PC-3 (cell line): ENCODE measurements around the gene MDH2. TPM values are rescaled to one million over a fixed set of nuclear protein-coding genes. Genes with fewer than 3 reads are reported as not detected.
"Not testable (repeated sequence)": the region's sequence is repeated elsewhere in the genome, so short reads cannot be mapped to it uniquely, and the experiment has no call there.

Source experiments
- ATAC-seq: fragments of 200-7000 bp; cut with Tn5 transposase; 2 replicates; pipeline ENCODE4 v1.9.1; 2020; ENCODE audit warnings: mild to moderate bottlenecking, moderate library complexity
- BruUV-seq: library from RNA; stranded (reverse); fragments of 400-500 nt; replicated peaks from 2 replicates; lab custom pipeline; 2021; lab: Mats Ljungman, UMichigan
- CTCF ChIA-PET: fragments of 300-600 bp; sonication (Branson Sonifier 250); formaldehyde crosslinking; loops from one replicate; lab custom pipeline; 2022; ENCODE audit warnings: antibody characterized with exemption; lab: Charles Lee
- POLR2A ChIA-PET: fragments of 300-600 bp; sonication (Branson Sonifier 250); formaldehyde crosslinking; loops from one replicate; lab custom pipeline; 2022; ENCODE audit warnings: antibody characterized with exemption; ENCODE audit not compliant: unreplicated experiment; lab: Charles Lee
- DNase-seq: peaks from one replicate; pipeline ENCODE4 v3.0.0-alpha.2; 2015
- H2AFZ ChIP-seq: fragments of 300-600 bp; sonication (generic); 2 replicates; pipeline ENCODE4 v1.6.0; 2016; ENCODE audit warnings: antibody characterized with exemption, low read length
- H3F3A ChIP-seq: fragments of 300-600 bp; sonication (generic); one replicate; pipeline ENCODE4 v1.6.0; 2017; ENCODE audit warnings: antibody characterized with exemption, low read length, control low read depth, mild to moderate bottlenecking; ENCODE audit not compliant: unreplicated experiment
- H3K27ac ChIP-seq: fragments of 300-600 bp; sonication (generic); 2 replicates; pipeline ENCODE4 v1.5.1; 2016; ENCODE audit warnings: mild to moderate bottlenecking, low read length
- H3K27me3 ChIP-seq: fragments of 300-600 bp; sonication (generic); 2 replicates; pipeline ENCODE4 v1.6.1; 2016; ENCODE audit warnings: low read length, mixed read lengths
- H3K36me3 ChIP-seq: fragments of 300-600 bp; sonication (generic); 2 replicates; pipeline ENCODE4 v1.6.1; 2016; ENCODE audit warnings: low read depth, mixed run types, low read length, mixed read lengths
- H3K4me1 ChIP-seq: fragments of 300-600 bp; sonication (generic); 2 replicates; pipeline ENCODE4 v1.5.1; 2016; ENCODE audit warnings: low read length; ENCODE audit not compliant: insufficient read depth
- H3K4me2 ChIP-seq: fragments of 300-600 bp; sonication (generic); 2 replicates; pipeline ENCODE4 v1.6.0; 2016; ENCODE audit warnings: low read length
- H3K4me3 ChIP-seq: fragments of 300-600 bp; sonication (generic); 2 replicates; pipeline ENCODE4 v1.5.1; 2016; ENCODE audit warnings: mild to moderate bottlenecking, low read length, mixed read lengths
- H3K79me2 ChIP-seq: fragments of 300-600 bp; sonication (generic); 2 replicates; pipeline ENCODE4 v1.6.1; 2017; ENCODE audit warnings: low read length, mixed read lengths
- H3K9ac ChIP-seq: fragments of 300-600 bp; sonication (generic); 2 replicates; pipeline ENCODE4 v1.6.0; 2016; ENCODE audit warnings: mild to moderate bottlenecking, low read length
- H3K9me2 ChIP-seq: fragments of 300-600 bp; sonication (generic); replicated peaks from 2 replicates; pipeline ENCODE4 v1.6.1; 2016; ENCODE audit warnings: mixed run types, low read length, mixed read lengths
- H3K9me3 ChIP-seq: fragments of 300-600 bp; sonication (generic); 2 replicates; pipeline ENCODE4 v1.6.1; 2016; ENCODE audit warnings: low read length, mixed read lengths
- H4K20me1 ChIP-seq: fragments of 300-600 bp; sonication (generic); 2 replicates; pipeline ENCODE4 v1.6.1; 2016; ENCODE audit warnings: low read length, mixed read lengths
- EZH2 ChIP-seq: fragments of 300-600 bp; sonication (generic); IDR thresholded peaks from one replicate; pipeline ENCODE4 v1.6.1; 2017; ENCODE audit warnings: antibody characterized with exemption, mild to moderate bottlenecking, low read length; ENCODE audit not compliant: unreplicated experiment
- EZH2phosphoT487 ChIP-seq: fragments of 300-600 bp; sonication (generic); IDR thresholded peaks from 2 replicates; pipeline ENCODE4 v1.6.1; 2018; ENCODE audit warnings: mild to moderate bottlenecking, antibody characterized with exemption, low read length, borderline replicate concordance
- intact Hi-C: fragments of 100-400 bp; cut with micrococcal nuclease; formaldehyde crosslinking; loops from 2 replicates; pipeline ENCODE4 v1.9.0; 2023
- total RNA-seq: library from RNA; depleted of rRNA; stranded (reverse); fragments of >200 nt; gene quantifications from 2 replicates; pipeline ENCODE4 v1.2.3, GENCODE V29; 2014
- TF ChIP-seq, protein P1 (sequence below): fragments of 300-600 bp; sonication (generic); conservative IDR thresholded peaks from 2 replicates; pipeline ENCODE4 v1.5.1; 2017; ENCODE audit warnings: antibody characterized with exemption, low read depth, mild to moderate bottlenecking, low read length

MDH2 gene
- total RNA-seq, 1 experiment from 2014 or later = 174 TPM

GRCh38 chr7:76076995-76077394 lies 29.1 kb downstream of the MDH2 start:
- ATAC-seq = no peak
- POLR2A ChIA-PET = no interaction called here

DNA sequence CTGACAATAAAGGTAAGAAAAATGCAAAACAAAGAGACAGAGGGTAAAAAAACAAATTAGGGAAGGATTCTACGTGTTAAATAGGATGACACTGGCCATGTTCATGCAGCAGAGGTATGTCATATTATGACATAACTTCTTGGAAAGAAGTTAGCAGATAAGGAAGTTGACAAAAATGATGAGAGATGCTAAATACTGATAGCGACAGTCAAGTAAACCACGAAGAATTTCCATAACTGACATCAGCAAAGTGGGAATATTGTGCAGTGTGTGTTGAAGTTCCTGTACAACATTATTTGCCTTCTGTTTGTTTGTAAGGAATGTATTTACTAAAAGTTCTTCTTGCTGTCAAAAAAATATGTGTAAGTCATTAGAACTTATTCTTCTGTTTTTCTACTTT lies 29.5 kb downstream of the MDH2 start:
- no peak for DNase-seq
- H3K27ac ChIP-seq = no peak overlapping the region
- no peak overlapping the region for H3K9ac ChIP-seq
- H3K36me3 ChIP-seq = no peaks in the 10 kb centered on the region
- BruUV-seq = no TSS peak
- H3F3A ChIP-seq = no peaks in the 10 kb centered on the region
- no peak for ATAC-seq
- TF ChIP-seq, protein P1, sequence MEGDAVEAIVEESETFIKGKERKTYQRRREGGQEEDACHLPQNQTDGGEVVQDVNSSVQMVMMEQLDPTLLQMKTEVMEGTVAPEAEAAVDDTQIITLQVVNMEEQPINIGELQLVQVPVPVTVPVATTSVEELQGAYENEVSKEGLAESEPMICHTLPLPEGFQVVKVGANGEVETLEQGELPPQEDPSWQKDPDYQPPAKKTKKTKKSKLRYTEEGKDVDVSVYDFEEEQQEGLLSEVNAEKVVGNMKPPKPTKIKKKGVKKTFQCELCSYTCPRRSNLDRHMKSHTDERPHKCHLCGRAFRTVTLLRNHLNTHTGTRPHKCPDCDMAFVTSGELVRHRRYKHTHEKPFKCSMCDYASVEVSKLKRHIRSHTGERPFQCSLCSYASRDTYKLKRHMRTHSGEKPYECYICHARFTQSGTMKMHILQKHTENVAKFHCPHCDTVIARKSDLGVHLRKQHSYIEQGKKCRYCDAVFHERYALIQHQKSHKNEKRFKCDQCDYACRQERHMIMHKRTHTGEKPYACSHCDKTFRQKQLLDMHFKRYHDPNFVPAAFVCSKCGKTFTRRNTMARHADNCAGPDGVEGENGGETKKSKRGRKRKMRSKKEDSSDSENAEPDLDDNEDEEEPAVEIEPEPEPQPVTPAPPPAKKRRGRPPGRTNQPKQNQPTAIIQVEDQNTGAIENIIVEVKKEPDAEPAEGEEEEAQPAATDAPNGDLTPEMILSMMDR = no peak
- no peak for TF ChIP-seq EZH2phosphoT487
- TF ChIP-seq EZH2 = no peak
- no peak overlapping the region for H2AFZ ChIP-seq
- POLR2A ChIA-PET = no interaction called here
- H4K20me1 ChIP-seq = no peaks in the 10 kb centered on the region
- no peak overlapping the region for H3K4me3 ChIP-seq
- no peaks in the 10 kb centered on the region for H3K9me3 ChIP-seq
- H3K4me1 ChIP-seq = peaks cover 6% of the 10 kb centered on the region; the same call in 1 of the 2 replicates
- H3K79me2 ChIP-seq = no peaks in the 10 kb centered on the region
- CTCF ChIA-PET = no interaction called here
- H3K27me3 ChIP-seq = no peaks in the 10 kb centered on the region
- intact Hi-C loops = no loop called here
- H3K4me2 ChIP-seq = no peak overlapping the region
- no peaks in the 10 kb centered on the region for H3K9me2 ChIP-seq

More at GRCh38 chr7:76076995-76077394, 29.1 kb downstream of the MDH2 start:
- no peak overlapping the region for H3K27ac ChIP-seq
- no peaks in the 10 kb centered on the region for H3K27me3 ChIP-seq
- CTCF ChIA-PET = no interaction called here
- intact Hi-C loops = no loop called here
- no peak overlapping the region for H2AFZ ChIP-seq
- H3K9me3 ChIP-seq = no peaks in the 10 kb centered on the region
- TF ChIP-seq EZH2 = no peak
- no peak for TF ChIP-seq EZH2phosphoT487
- TF ChIP-seq, protein P1 = no peak
- H3K4me3 ChIP-seq = no peak overlapping the region
- no TSS peak for BruUV-seq
- no peaks in the 10 kb centered on the region for H3K9me2 ChIP-seq
- no peaks in the 10 kb centered on the region for H3F3A ChIP-seq
- H3K9ac ChIP-seq = no peak overlapping the region
- DNase-seq = no peak
- peaks cover 6% of the 10 kb centered on the region; the same call in 1 of the 2 replicates for H3K4me1 ChIP-seq
- H3K4me2 ChIP-seq = no peak overlapping the region
- no peaks in the 10 kb centered on the region for H4K20me1 ChIP-seq
- H3K79me2 ChIP-seq = no peaks in the 10 kb centered on the region
- no peaks in the 10 kb centered on the region for H3K36me3 ChIP-seq

- H3K36me3 ChIP-seq = no peaks in the 10 kb centered on the region
- ChIA-PET POLR2A (no interaction called here), CTCF (no interaction called here)
- no peaks in the 10 kb centered on the region for H3K9me2 ChIP-seq
- H4K20me1 ChIP-seq = no peaks in the 10 kb centered on the region
- no peak for ATAC-seq
- peaks cover 20% of the 10 kb centered on the region for H3K4me1 ChIP-seq
- no peaks in the 10 kb centered on the region for H3K27me3 ChIP-seq
- H3K4me3 ChIP-seq = no peak overlapping the region
- no peak overlapping the region for H3K9ac ChIP-seq
- H3K79me2 ChIP-seq = no peaks in the 10 kb centered on the region
- no peaks in the 10 kb centered on the region for H3K9me3 ChIP-seq
- no peaks in the 10 kb centered on the region for H3F3A ChIP-seq
- no TSS peak for BruUV-seq
- no peak for TF ChIP-seq EZH2phosphoT487
- TF ChIP-seq EZH2 = no peak
- TF ChIP-seq, protein P1 = no peak
- H3K27ac ChIP-seq = no peak overlapping the region
- H2AFZ ChIP-seq = no peak overlapping the region
- DNase-seq = no peak
- H3K4me2 ChIP-seq = no peak overlapping the region
- intact Hi-C loops = no loop called here
Measured at GRCh38 chr7:76080204-76080603, 32.3 kb downstream of the MDH2 start.

GRCh38 chr7:76084115-76084514 lies 36.2 kb downstream of the MDH2 start:
- H3K36me3 ChIP-seq, H3F3A ChIP-seq, BruUV-seq, intact Hi-C loops, H4K20me1 ChIP-seq, H3K9ac ChIP-seq, H3K79me2 ChIP-seq, H3K9me2 ChIP-seq, H3K4me2 ChIP-seq, H3K27me3 ChIP-seq, POLR2A ChIA-PET, H3K9me3 ChIP-seq, H2AFZ ChIP-seq, ATAC-seq, H3K4me3 ChIP-seq: not testable (repeated sequence)
- H3K4me1 ChIP-seq = peaks cover 48% of the 10 kb centered on the region
- DNase-seq = peak; percentile 50
- H3K27ac ChIP-seq = 0 out of 2 replicates have a peak overlapping the region, but pooled peaks have one; percentile 16
- CTCF ChIA-PET = interaction anchor here (0.7 kb wide), 1 partner anchor 173 kb away, joined by 5 read pairs; no protein-coding TSS in a partner anchor
